Measurements from ENCODE around the gene IRF4.

The IRF4 gene

DNA sequence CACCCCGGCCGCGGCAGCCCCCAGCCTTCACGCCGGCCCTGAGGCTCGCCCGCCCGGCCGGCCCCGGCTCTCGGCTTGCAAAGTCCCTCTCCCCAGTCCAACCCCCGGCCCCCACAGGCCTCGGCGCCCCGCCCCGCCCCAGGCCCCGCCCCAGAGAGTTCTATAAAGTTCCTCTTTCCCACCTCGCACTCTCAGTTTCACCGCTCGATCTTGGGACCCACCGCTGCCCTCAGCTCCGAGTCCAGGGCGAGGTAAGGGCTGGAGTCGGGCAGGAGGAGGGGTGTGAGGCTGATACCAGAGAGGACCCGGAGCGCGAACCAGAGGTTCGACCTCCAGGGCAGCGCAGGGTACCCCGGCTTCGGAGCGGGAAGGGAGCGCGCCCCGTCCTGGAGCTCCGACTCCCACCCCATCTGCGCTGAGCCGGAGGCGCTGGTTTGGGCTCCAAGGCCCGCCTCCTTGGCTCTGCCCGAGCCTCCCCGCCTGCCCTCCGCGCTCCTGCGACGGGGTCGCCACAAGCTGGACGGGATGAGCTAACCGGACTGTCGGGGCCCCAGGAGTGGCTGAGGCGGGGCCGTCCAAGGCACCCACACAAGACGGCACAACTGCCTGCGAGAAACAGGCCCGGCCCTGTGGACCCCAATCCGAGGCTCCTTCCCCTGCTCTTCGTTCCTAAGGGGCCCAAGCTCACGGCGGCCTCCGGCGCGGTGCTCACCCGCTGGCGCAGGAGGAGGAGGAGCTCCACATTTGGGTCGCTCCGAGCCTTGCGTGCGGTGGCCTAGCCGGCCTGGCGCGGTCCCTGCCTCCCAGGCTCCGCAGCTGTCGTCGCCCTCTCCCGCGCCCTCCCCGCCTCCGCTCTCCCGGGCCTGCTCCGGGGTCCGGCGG, at the start of gene IRF4:
Gene IRF4 (plus strand): TSS at position 194 of the 882 bp plus-strand sequence. CDS start 1,401 bp downstream, outside the sequence.
- Histone ChIP-seq H3K9me3 (ENCODE audit: control insufficient read depth, insufficient read depth, low read length) (no peaks in the 10 kb centered on the region), H3K27ac (ENCODE audit: low read depth, low read length) (no peak within 1 kb of the TSS), H3K27me3 (ENCODE audit: control insufficient read depth, insufficient read depth, low read length) (peaks cover 86% of the 10 kb centered on the region), H3K4me1 (ENCODE audit: control insufficient read depth, insufficient read depth, low read length) (peaks cover 6% of the 10 kb centered on the region), H3K4me3 (ENCODE audit: low read depth, low read length) (peak within 1 kb of the TSS; percentile 64), H3K36me3 (ENCODE audit: control insufficient read depth, insufficient read depth, low read length) (no peaks in the 10 kb centered on the region; the same call in 1 of the 2 replicates), H3K9ac (ENCODE audit: low read depth, low read length) (no peak within 1 kb of the TSS)

DNA sequence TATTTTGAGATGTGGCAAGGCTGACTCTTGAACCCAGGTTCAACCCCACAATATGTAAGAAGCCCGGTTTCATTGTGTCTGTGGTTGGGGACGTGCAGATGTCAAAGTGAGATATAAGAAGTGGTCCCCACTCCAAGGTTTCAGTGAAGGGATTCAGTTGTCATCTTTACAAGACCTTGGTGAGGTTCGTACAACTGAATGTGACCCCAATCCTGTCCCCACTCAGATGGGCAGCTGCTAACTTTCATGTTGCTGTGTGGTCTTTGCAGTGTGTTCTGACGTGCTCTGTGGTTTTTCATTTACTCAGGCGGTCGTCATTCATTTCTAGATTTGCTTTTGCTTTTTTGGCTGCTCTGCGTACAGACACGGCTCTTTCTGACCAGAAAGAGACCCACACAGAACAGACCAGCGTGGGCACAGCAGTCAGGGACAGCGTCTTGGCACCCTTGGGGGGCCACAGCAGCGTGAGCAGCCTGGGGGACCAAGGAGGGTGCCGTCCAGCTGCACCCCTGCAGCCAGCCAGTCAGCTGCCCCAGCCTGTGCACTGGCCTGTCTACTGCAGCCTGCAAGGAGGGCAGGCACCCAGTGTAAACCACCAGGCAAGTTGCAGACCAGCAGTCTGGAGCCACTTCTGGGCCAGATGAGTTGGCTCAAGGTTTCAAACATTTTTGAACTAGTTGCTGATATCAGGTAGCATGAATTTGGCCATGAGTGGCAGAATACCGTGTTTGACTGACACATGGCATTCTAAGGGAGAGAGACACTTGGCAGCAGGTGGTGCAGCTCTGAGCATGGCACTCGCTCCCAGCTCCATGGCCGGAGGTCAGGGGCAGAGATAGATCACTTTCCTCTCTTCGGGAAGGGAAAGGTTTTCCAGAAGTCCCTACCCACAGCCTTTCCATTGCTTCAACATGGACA, 49.4 kb upstream of the IRF4 start:
- Histone ChIP-seq H3K36me3 (ENCODE audit: control insufficient read depth, insufficient read depth, low read length) (no peaks in the 10 kb centered on the region), H3K4me3 (ENCODE audit: low read depth, low read length) (no peak overlapping the region), H3K9ac (ENCODE audit: low read depth, low read length) (no peak overlapping the region), H3K27me3 (ENCODE audit: control insufficient read depth, insufficient read depth, low read length) (no peaks in the 10 kb centered on the region), H3K27ac (ENCODE audit: low read depth, low read length) (no peak overlapping the region), H3K9me3 (ENCODE audit: control insufficient read depth, insufficient read depth, low read length) (peaks cover 78% of the 10 kb centered on the region), H3K4me1 (ENCODE audit: control insufficient read depth, insufficient read depth, low read length) (no peaks in the 10 kb centered on the region)

DNA sequence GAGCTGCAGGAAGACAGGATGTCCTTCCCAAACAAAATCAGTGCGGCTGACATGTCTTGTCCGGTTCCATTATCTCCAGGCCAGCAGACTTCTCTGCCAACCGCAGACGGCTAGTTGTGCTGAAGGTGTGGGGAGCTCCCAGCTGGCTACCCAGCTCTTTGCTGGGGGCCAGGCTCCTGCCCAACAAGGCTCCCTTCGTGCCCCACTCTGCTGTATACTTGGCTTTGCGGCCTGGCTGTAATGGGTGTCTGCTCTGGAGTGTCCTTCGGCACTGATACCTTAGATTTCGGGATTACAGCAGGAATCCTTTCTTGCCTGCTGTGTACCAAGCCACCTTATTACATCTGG, 48.7 kb upstream of the IRF4 start:
- Histone ChIP-seq H3K9ac (ENCODE audit: low read depth, low read length) (no peak overlapping the region), H3K27me3 (ENCODE audit: control insufficient read depth, insufficient read depth, low read length) (no peaks in the 10 kb centered on the region), H3K4me3 (ENCODE audit: low read depth, low read length) (no peak overlapping the region), H3K36me3 (ENCODE audit: control insufficient read depth, insufficient read depth, low read length) (no peaks in the 10 kb centered on the region), H3K9me3 (ENCODE audit: control insufficient read depth, insufficient read depth, low read length) (peaks cover 78% of the 10 kb centered on the region), H3K27ac (ENCODE audit: low read depth, low read length) (no peak overlapping the region), H3K4me1 (ENCODE audit: control insufficient read depth, insufficient read depth, low read length) (no peaks in the 10 kb centered on the region)

DNA sequence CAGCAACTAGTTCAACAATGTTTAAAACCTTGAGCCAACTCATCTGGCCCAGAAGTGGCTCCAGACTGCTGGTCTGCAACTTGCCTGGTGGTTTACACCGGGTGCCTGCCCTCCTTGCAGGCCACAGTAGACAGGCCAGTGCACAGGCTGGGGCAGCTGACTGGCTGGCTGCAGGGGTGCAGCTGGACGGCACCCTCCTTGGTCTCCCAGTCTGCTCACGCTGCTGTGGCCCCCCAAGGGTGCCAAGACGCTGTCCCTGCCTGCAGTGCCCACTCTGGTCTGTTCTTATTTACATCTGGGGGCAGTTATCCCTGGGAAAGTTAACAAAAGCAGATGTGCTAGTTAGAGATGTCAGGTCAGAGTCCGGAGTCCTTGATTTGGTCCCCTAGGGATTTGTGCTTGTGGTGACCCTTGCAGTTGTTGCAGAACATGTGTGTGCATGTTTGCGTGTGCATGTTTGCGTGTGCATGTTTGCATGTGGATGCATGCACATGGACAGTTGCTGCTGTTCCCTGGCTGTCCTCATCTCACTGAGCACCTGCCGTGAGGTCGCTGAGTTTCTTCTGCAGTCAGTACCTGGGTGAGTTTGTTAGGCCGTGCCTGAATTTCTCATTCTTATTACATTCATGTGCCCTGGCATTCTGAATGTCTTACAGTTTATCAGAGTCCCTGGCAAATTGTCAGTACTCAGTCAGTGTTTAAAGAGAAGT, 48.2 kb upstream of the IRF4 start:
- no peak overlapping the region for H3K4me3 ChIP-seq (ENCODE audit: low read depth, low read length)
- H3K27me3 ChIP-seq (ENCODE audit: control insufficient read depth, insufficient read depth, low read length) = no peaks in the 10 kb centered on the region
- H3K4me1 ChIP-seq (ENCODE audit: control insufficient read depth, insufficient read depth, low read length) = no peaks in the 10 kb centered on the region
- no peak overlapping the region for H3K9ac ChIP-seq (ENCODE audit: low read depth, low read length)
- H3K27ac ChIP-seq (ENCODE audit: low read depth, low read length) = no peak overlapping the region
- H3K36me3 ChIP-seq (ENCODE audit: control insufficient read depth, insufficient read depth, low read length) = no peaks in the 10 kb centered on the region
- peaks cover 79% of the 10 kb centered on the region for H3K9me3 ChIP-seq (ENCODE audit: control insufficient read depth, insufficient read depth, low read length)

DNA sequence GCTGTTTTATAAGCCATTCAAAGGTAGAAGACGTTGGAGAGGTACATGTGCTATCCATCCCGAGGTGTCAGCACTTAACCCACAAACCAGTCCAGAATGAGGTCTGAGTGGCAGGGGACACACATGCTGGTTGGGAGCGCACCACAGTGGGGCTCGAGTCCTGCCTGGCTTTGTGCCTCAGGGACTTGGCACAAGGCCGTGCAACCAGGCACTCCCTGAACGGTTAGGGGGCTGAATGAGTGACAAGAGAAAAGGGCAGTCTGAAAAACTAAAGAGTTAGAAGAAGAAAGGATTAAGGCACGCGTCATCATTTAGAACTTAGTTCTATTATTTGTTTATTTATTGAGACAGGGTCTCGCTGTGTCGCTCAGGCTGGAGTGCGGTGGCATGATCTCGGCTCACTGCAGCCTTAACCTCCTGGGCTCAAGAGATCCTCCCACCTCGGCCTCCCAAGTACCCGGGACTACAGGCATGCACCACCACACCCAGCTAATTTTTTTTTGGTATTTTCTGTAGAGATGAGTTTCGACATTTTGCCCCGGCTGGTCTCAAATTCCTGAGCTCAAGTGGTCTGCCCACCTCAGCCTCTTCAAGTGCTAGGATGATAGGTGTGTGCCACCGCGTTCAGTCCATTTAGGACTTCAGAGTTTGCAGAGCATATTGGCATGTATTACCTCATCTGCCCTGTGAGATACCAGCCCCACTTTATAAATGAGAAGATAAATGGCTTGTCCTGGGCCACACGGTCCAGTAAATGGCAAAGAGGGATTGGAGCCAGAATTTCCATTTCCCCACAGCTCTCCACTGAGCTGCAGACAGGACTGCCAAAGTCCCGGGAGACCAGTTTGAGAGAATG, 47.4 kb upstream of the IRF4 start:
- no peaks in the 10 kb centered on the region for H3K4me1 ChIP-seq (ENCODE audit: control insufficient read depth, insufficient read depth, low read length)

DNA sequence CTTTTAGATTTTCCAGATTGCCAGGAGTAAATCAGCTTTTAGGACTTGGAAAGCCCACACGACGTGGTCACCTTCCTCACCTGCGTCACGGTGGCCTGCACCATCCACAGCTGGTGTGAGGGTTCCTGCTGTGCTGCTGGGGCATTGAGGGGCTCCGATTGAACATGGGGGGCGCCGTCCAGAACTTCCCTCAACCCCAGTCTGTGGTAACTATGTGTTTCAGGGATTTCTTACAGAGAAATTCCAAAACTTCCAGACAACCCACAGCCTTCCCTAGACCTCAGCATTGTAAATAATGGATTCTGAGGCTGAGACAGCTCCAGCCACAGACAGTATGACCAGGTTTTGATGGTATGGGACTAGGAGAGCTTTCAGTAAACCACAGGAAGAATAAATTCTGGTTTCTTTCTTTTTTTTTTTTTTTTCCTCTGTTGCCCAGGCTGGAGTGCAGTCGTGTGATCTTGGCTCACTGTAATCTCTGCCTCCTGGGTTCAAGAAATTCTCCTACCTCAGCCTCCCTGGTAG, 46.7 kb upstream of the IRF4 start:
- Histone ChIP-seq H3K9ac (ENCODE audit: low read depth, low read length) (no peak overlapping the region), H3K36me3 (ENCODE audit: control insufficient read depth, insufficient read depth, low read length) (0 out of 2 replicates have a peak, but pooled peaks cover 3% of the 10 kb centered on the region), H3K4me3 (ENCODE audit: low read depth, low read length) (no peak overlapping the region), H3K4me1 (ENCODE audit: control insufficient read depth, insufficient read depth, low read length) (no peaks in the 10 kb centered on the region), H3K27ac (ENCODE audit: low read depth, low read length) (no peak overlapping the region), H3K9me3 (ENCODE audit: control insufficient read depth, insufficient read depth, low read length) (peaks cover 83% of the 10 kb centered on the region), H3K27me3 (ENCODE audit: control insufficient read depth, insufficient read depth, low read length) (no peaks in the 10 kb centered on the region)

More for the DNA sequence above, 47.4 kb upstream of the IRF4 start:
- Histone ChIP-seq H3K36me3 (ENCODE audit: control insufficient read depth, insufficient read depth, low read length) (0 out of 2 replicates have a peak, but pooled peaks cover 3% of the 10 kb centered on the region), H3K4me3 (ENCODE audit: low read depth, low read length) (no peak overlapping the region), H3K9me3 (ENCODE audit: control insufficient read depth, insufficient read depth, low read length) (peaks cover 84% of the 10 kb centered on the region), H3K9ac (ENCODE audit: low read depth, low read length) (no peak overlapping the region), H3K27me3 (ENCODE audit: control insufficient read depth, insufficient read depth, low read length) (no peaks in the 10 kb centered on the region), H3K27ac (ENCODE audit: low read depth, low read length) (no peak overlapping the region)

DNA sequence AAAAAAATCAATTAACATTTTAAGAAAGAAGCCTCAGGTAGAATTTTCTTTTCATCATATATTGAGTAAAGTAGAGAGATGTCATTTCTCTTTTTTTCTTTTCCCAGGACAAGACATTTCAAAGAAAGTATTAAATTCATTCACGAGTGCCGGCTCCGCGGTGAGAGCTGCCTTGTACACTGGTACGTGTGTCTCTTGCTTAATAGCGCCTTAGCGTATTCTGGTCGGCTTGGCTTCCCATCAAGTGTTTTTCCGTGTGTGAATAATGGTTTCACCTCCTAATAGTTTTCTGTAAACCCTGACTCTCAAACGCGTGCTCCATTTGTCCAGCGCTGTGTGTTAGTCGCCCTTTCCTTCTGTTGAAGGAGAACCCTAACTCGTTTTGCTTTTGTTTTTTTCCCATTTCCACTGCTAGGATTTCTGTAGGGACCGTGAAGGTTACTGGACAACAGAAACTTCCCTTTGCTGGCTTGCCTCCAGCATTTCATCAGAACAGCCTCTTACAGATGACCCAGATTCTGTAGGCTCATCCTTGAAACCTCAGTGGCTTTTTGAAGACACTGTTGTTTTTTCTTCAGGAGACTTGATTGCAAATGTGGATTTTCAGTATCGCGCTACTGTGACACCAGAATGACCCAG, 45.7 kb upstream of the IRF4 start:
- peaks cover 81% of the 10 kb centered on the region for H3K9me3 ChIP-seq (ENCODE audit: control insufficient read depth, insufficient read depth, low read length)

DNA sequence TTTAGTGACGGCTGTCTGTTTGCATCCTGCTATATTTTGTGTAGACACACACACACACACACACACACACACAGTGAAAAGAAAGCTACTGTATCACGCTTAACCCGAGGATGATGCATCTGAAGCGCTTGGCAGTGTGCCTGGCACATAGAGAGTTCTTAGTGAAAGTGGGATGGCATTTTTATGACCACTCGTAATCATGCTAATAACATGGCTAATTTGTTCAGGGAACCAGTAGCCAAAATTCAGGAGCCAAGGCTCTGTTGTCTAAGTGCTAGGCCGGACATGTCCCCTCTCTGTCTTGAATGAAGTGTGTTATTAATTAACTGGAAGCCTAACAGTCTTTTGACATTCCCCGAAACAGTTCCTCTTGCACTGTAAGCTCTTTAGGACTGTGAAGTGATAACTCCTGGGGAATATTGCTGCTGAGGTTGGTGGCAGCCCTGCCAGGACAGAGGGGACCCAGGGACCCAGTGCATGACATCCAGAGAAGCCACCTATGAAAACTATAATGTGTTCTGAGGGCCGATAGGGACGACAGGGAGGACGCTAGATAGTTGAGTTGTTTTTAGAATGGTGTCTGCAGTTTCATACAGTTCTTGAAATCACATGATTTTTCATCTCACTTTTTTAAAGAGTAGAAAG, 45.0 kb upstream of the IRF4 start:
- H3K4me3 ChIP-seq (ENCODE audit: low read depth, low read length) = no peak overlapping the region
- no peaks in the 10 kb centered on the region for H3K27me3 ChIP-seq (ENCODE audit: control insufficient read depth, insufficient read depth, low read length)
- H3K9ac ChIP-seq (ENCODE audit: low read depth, low read length) = no peak overlapping the region
- H3K27ac ChIP-seq (ENCODE audit: low read depth, low read length) = no peak overlapping the region
- H3K9me3 ChIP-seq (ENCODE audit: control insufficient read depth, insufficient read depth, low read length) = peaks cover 81% of the 10 kb centered on the region
- H3K4me1 ChIP-seq (ENCODE audit: control insufficient read depth, insufficient read depth, low read length) = no peaks in the 10 kb centered on the region
- H3K36me3 ChIP-seq (ENCODE audit: control insufficient read depth, insufficient read depth, low read length) = 0 out of 2 replicates have a peak, but pooled peaks cover 3% of the 10 kb centered on the region

More for the DNA sequence above, 45.7 kb upstream of the IRF4 start:
- Histone ChIP-seq H3K27me3 (ENCODE audit: control insufficient read depth, insufficient read depth, low read length) (no peaks in the 10 kb centered on the region), H3K4me1 (ENCODE audit: control insufficient read depth, insufficient read depth, low read length) (no peaks in the 10 kb centered on the region), H3K9ac (ENCODE audit: low read depth, low read length) (no peak overlapping the region), H3K4me3 (ENCODE audit: low read depth, low read length) (no peak overlapping the region), H3K36me3 (ENCODE audit: control insufficient read depth, insufficient read depth, low read length) (0 out of 2 replicates have a peak, but pooled peaks cover 3% of the 10 kb centered on the region), H3K27ac (ENCODE audit: low read depth, low read length) (no peak overlapping the region)

DNA sequence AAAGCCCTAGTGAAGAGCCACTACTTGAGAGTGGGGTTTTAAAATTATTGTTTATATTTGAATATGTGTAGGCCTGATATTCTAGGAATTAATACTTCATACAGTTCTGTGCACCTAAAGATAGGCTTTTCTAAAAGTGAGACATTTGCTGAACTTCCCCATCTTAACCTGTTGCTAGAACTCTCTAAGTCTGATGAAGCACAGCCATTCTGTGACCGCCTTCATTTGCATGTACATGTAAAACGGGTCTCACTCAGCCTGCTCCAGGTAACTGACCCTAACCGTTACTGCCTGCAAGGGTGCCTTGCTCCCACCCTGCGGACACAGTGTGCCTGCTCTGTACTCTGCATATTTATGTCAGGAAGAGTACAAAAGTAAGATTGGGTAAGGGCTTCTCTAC, 44.3 kb upstream of the IRF4 start:
- Histone ChIP-seq H3K36me3 (ENCODE audit: control insufficient read depth, insufficient read depth, low read length) (0 out of 2 replicates have a peak, but pooled peaks cover 3% of the 10 kb centered on the region), H3K4me1 (ENCODE audit: control insufficient read depth, insufficient read depth, low read length) (no peaks in the 10 kb centered on the region), H3K27ac (ENCODE audit: low read depth, low read length) (no peak overlapping the region), H3K9me3 (ENCODE audit: control insufficient read depth, insufficient read depth, low read length) (peaks cover 81% of the 10 kb centered on the region), H3K9ac (ENCODE audit: low read depth, low read length) (no peak overlapping the region), H3K4me3 (ENCODE audit: low read depth, low read length) (no peak overlapping the region), H3K27me3 (ENCODE audit: control insufficient read depth, insufficient read depth, low read length) (no peaks in the 10 kb centered on the region)
